ENCODE results near the gene DDX23. TPM values are rescaled to one million over a fixed set of nuclear protein-coding genes. Genes with fewer than 3 reads are reported as not detected.
"Not testable (repeated sequence)": the region's sequence is repeated elsewhere in the genome, so short reads cannot be mapped to it uniquely, and the experiment has no call there.

DDX23 gene
- total and polyA plus RNA-seq, 2 experiments from 2014 or later = 41.7 to 74.8 TPM

- Histone ChIP-seq H3K27me3 (no peaks in the 10 kb centered on the region), H3K4me2 (no peak overlapping the region), H2AFZ (no peak overlapping the region), H3K27ac (no peak overlapping the region), H3K9me2 (replicated peaks; ENCODE audit: insufficient read depth) (no peaks in the 10 kb centered on the region), H3K79me2 (peaks cover 5% of the 10 kb centered on the region), H3K4me3 (no peak overlapping the region), H3K36me3 (replicated peaks; ENCODE audit: insufficient read depth, low read depth) (no peaks in the 10 kb centered on the region), H3K4me1 (ENCODE audit: insufficient read depth) (peaks cover 6% of the 10 kb centered on the region), H3K9me3 (ENCODE audit: low read depth) (no peaks in the 10 kb centered on the region), H4K20me1 (ENCODE audit: insufficient read depth, poor library complexity, severe bottlenecking) (no peaks in the 10 kb centered on the region)
- TF ChIP-seq EZH2phosphoT487 (IDR thresholded peaks at IDR 0.05; ENCODE audit: low read depth, severe bottlenecking, unreplicated experiment) (no peak), EZH2 (IDR thresholded peaks at IDR 0.05; ENCODE audit: borderline replicate concordance) (no peak), CTCF (IDR thresholded peaks at IDR 0.05; ENCODE audit: poor library complexity) (no peak)
- DNase-seq (ENCODE audit: low spot score) = no peak
- WGBS (ENCODE audit: low lambda C conversion rate, missing lambda C conversion rate) = 81% methylated on average over 2 of the region's 2 CpGs
Measured at GRCh38 chr12:48856379-48856778, 4.4 kb upstream of the DDX23 start.

GRCh38 chr12:48854932-48855331, 3.0 kb upstream of the DDX23 start:
- H3K27ac ChIP-seq; DNase-seq (ENCODE audit: low spot score); H3K4me2 ChIP-seq; H3K36me3 ChIP-seq (replicated peaks; ENCODE audit: insufficient read depth, low read depth); H3K9me3 ChIP-seq (ENCODE audit: low read depth); H3K9me2 ChIP-seq (replicated peaks; ENCODE audit: insufficient read depth); H2AFZ ChIP-seq; H3K4me3 ChIP-seq; H4K20me1 ChIP-seq (ENCODE audit: insufficient read depth, poor library complexity, severe bottlenecking); H3K27me3 ChIP-seq: not testable (repeated sequence)
- WGBS (ENCODE audit: low lambda C conversion rate, missing lambda C conversion rate) = 88% methylated on average over 10 of the region's 10 CpGs
- H3K79me2 ChIP-seq = peaks cover 20% of the 10 kb centered on the region
- H3K4me1 ChIP-seq (ENCODE audit: insufficient read depth) = peaks cover 18% of the 10 kb centered on the region

GRCh38 chr12:48854488-48854887, 2.5 kb upstream of the DDX23 start:
- Histone ChIP-seq H3K4me1 (ENCODE audit: insufficient read depth) (peaks cover 18% of the 10 kb centered on the region), H3K36me3 (replicated peaks; ENCODE audit: insufficient read depth, low read depth) (no peaks in the 10 kb centered on the region), H3K9me3 (ENCODE audit: low read depth) (no peaks in the 10 kb centered on the region), H2AFZ (no peak overlapping the region), H3K4me2 (no peak overlapping the region), H4K20me1 (ENCODE audit: insufficient read depth, poor library complexity, severe bottlenecking) (no peaks in the 10 kb centered on the region), H3K27ac (no peak overlapping the region), H3K27me3 (no peaks in the 10 kb centered on the region), H3K9me2 (replicated peaks; ENCODE audit: insufficient read depth) (no peaks in the 10 kb centered on the region), H3K79me2 (peaks cover 24% of the 10 kb centered on the region), H3K4me3 (no peak overlapping the region)
- whole genome bisulfite sequencing (ENCODE audit: low lambda C conversion rate, missing lambda C conversion rate) = 95% methylated on average over 4 of the region's 4 CpGs
- TF ChIP-seq EZH2phosphoT487 (IDR thresholded peaks at IDR 0.05; ENCODE audit: low read depth, severe bottlenecking, unreplicated experiment) (no peak), CTCF (IDR thresholded peaks at IDR 0.05; ENCODE audit: poor library complexity) (no peak), EZH2 (IDR thresholded peaks at IDR 0.05; ENCODE audit: borderline replicate concordance) (no peak)
- no peak for DNase-seq (ENCODE audit: low spot score)

- peak; percentile 92 for DNase-seq (ENCODE audit: low spot score)
- Histone ChIP-seq H3K27ac (peak overlapping the region; percentile 12), H3K4me3 (no peak overlapping the region), H3K27me3 (no peaks in the 10 kb centered on the region), H3K79me2 (peaks cover 38% of the 10 kb centered on the region), H3K36me3 (replicated peaks; ENCODE audit: insufficient read depth, low read depth) (no peaks in the 10 kb centered on the region), H3K4me2 (peak overlapping the region; percentile 74), H3K9me2 (replicated peaks; ENCODE audit: insufficient read depth) (no peaks in the 10 kb centered on the region), H3K4me1 (ENCODE audit: insufficient read depth) (peaks cover 18% of the 10 kb centered on the region), H4K20me1 (ENCODE audit: insufficient read depth, poor library complexity, severe bottlenecking) (no peaks in the 10 kb centered on the region), H2AFZ (peak overlapping the region; percentile 50), H3K9me3 (ENCODE audit: low read depth) (no peaks in the 10 kb centered on the region)
- TF ChIP-seq CTCF (IDR thresholded peaks at IDR 0.05; ENCODE audit: poor library complexity) (peak; percentile 84), EZH2 (IDR thresholded peaks at IDR 0.05; ENCODE audit: borderline replicate concordance) (no peak)
- 19% methylated on average over 11 of the region's 11 CpGs for WGBS (ENCODE audit: low lambda C conversion rate, missing lambda C conversion rate)
Measured at GRCh38 chr12:48852734-48853688, 1.0 kb upstream of the DDX23 start.

- 100% methylated on average over 5 of the region's 29 CpGs for WGBS (ENCODE audit: low lambda C conversion rate, missing lambda C conversion rate)
- H3K4me2 ChIP-seq; H3K9me3 ChIP-seq (ENCODE audit: low read depth): not testable (repeated sequence)
Measured at GRCh38 chr12:48842021-48842420, 9.9 kb downstream of the DDX23 start.

More at GRCh38 chr12:48842021-48842420, 9.9 kb downstream of the DDX23 start:
- H4K20me1 ChIP-seq (ENCODE audit: insufficient read depth, poor library complexity, severe bottlenecking); H3K79me2 ChIP-seq; H3K27me3 ChIP-seq; H3K9me2 ChIP-seq (replicated peaks; ENCODE audit: insufficient read depth); H3K36me3 ChIP-seq (replicated peaks; ENCODE audit: insufficient read depth, low read depth); H2AFZ ChIP-seq; H3K4me3 ChIP-seq; DNase-seq (ENCODE audit: low spot score); H3K27ac ChIP-seq; H3K4me1 ChIP-seq (ENCODE audit: insufficient read depth): not testable (repeated sequence)
